Measurements from ENCODE around the gene TOR1AIP2.

Gene TOR1AIP2

DNA sequence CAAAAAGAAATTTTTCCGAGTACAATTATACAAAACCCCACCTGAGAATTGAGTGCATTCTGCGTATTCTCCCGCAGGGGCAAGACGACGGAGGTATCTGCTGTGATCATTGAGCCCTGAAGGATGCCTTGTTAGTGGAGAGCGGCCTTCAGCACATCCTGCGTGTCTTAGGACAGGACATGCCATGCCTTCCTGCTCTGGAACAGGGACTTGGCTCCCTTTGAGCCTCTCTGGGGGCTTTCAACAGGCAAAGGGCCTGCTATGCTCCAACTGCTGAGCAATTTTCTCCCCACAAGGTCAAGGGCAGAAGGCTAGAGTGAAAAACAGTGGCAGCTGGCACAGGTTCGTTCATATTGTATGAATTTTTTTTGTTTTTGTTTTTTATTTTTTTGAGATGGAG, 52.4 kb downstream of the TOR1AIP2 start:
- no peak for DNase-seq

DNA sequence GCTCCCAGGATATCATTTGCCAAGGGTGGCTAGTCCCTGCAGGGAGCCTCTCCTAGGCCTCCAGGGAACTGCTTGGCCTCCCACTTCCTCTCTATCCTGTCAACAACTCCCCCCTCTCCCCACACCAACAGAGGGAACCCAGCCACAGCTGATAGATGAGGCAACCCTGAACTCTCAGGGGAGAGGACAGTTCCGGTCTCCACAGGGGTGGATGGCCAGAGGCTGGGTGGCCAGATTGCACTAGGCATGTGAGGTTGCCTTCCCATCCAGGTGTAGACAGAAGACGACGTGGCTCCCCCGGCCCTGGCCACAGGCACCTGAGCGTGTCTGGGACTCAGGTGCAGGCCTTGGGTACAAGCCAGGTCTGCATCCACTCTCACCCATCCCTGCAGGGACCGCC, 53.3 kb downstream of the TOR1AIP2 start:
- peak; percentile 21 for DNase-seq

DNA sequence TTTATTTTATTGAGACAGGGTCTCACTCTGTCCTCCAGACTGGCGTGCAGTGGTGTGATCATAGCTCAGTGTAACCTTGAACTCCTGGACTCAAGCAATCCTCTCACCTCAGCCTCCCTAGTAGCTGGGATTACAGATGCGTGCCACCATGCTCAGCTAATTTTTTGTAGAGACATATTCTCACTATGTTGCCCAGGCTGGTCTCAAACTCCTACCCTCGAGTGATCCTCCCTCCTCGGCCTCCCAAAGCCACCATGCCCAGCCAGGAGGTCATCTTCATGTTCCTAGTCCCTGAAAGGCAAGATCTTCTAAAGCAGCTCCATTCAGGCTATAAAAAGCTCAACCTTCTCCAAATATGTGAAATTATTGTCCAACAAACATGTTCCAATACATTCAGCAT, 53.9 kb downstream of the TOR1AIP2 start:
- no peak for DNase-seq

DNA sequence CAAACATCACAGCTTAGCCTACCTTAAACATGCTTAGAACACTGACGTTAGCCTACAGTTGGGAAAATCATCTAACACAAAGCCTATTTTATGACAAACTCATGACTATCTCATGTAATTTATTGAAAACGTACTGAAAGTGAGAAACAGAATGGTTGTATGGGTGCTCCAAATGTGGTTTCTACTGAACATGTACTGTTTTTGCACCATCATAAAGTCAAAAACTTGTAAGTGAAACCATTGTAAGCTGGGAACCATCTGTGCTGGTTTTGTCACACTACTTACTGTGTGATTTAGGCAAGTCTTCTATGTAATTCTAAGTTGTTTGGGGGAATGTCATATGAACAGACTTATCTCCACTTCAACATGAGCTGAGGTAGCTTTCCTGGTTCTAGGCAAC, 55.5 kb downstream of the TOR1AIP2 start:
- DNase-seq: no peak

DNA sequence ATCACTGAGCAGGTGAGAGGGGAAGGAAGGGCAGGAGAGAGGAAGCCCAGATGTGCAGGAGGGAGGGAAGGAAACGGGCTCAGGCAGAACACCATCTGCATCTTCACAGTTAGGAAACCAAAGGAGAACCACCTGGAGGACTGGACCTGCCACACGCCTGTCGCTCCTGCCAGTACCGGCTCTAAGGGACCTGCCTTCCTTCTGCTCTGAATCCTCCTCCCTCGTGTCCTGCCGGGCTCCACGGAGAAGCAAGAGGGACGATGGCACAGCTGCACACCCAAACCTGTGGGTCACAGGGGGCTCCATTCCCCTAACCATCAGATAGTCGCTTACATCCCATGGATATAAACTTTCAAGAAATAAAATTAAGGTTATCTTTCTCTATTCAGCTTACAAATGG, 56.1 kb downstream of the TOR1AIP2 start:
- no peak for DNase-seq

DNA sequence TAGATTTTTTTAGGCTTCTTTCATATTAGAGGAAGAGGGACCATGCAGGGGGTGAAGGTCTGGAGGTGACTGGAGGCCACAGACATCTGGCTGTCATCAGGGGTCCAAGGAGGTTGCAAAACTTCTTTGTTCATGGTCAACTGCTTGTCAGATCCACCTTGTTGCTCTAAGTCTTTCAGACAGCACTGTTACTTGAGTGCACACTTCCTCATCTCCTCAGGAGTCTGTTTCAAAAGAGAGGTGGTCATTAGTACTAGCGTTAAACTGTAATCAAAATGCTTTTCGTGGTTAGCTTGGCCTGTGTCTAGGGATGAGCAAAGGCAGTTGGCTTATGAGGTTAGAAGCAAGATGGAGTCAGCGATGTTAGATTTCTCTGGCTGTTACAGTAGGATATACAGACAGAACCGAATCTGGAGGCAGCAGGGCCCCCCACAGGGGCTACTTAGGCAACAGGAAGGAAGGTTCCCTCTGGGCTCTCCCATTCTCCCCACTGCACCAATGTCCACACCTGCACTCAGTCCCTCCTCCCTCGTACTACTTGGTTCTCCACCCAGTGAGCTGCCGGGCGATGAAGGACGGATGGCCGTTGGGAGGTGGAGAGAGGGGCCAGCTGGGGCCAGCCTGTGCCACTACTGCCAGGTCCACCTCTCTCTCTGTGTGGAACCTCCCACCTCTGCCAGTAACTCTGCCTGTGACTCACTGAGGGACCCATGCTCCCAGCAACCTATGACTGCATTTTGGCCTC, 57.2 kb downstream of the TOR1AIP2 start:
- DNase-seq: no peak

DNA sequence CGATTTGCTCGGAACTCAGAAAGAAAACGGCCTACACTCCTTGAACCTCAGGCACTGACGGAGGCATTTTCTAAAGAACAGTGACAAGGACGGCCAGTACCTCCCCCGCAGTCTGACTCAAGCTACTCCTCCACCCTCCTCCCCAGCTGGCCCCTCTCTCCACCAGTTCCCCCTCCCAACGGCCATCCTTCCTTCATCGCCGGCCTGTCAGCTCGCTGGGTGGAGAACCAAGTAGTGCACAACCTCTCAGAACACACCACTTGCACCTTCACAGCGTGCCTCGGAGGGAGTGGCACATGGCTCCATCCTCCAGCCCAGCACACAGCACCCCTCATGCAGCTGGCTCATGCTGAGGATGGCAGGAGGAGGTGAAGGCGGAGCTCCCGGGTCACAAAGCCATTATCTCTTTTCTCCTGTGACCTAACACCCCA, 58.8 kb downstream of the TOR1AIP2 start:
- DNase-seq: peak; percentile 61

DNA sequence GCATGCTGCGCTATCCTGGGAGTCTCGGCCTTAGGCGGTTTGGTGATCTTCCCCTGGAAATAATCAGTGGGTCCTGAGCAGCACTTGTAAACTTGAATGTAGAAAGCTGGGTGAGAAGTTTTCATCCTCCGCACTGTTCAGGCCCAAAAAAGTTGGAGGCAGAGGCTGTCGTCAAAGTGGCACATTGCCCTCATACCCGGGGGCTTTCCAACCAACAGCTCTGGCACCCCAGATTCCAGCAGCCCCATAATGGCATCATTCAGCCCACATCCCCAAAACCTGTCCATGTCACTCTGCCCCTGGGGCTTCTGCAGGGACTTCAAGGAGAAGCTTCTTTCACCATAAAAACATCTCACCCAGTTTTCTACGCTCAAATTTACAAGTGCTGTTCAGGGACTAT, 59.3 kb downstream of the TOR1AIP2 start:
- no peak for DNase-seq

DNA sequence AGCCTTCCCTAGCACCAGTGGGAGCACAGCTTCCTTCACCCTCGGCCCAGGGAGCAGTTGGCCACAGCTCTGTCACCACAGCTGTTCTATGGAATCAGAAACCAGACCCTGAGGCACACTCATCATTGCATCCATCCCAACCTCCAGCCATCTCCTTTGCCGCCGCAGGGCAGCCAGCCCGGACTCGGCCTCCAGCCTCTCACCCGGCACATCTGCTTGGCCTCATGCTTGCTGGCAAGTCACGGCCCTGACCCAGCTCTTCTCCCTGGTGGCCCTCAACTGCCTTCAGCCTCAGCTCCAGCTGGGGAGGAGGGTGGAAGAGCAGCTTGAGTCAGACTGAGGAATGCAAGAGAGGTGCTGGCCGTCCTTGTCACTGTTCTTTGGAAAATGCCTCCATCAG, 59.8 kb downstream of the TOR1AIP2 start:
- DNase-seq: no peak

DNA sequence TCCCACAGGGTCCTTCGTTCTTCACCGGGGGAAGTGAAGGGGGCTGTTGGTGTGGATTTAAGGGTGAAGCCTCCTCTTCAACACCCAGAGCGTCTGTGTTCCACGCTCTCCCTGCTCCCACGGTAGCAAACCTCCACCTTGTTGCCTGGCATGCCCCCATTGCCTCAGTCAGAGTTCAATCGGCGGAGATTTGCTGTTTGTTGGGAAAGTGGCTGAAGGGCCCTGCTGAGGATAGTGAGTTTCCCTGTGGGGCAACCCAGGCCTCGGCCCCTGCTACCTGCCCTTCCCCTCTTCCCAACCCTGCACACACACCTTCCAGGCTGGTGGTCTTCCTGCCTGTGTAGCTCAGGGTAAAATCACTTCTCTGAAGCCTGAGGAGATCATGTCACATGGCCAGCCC, 60.5 kb downstream of the TOR1AIP2 start:
- no peak for DNase-seq

DNA sequence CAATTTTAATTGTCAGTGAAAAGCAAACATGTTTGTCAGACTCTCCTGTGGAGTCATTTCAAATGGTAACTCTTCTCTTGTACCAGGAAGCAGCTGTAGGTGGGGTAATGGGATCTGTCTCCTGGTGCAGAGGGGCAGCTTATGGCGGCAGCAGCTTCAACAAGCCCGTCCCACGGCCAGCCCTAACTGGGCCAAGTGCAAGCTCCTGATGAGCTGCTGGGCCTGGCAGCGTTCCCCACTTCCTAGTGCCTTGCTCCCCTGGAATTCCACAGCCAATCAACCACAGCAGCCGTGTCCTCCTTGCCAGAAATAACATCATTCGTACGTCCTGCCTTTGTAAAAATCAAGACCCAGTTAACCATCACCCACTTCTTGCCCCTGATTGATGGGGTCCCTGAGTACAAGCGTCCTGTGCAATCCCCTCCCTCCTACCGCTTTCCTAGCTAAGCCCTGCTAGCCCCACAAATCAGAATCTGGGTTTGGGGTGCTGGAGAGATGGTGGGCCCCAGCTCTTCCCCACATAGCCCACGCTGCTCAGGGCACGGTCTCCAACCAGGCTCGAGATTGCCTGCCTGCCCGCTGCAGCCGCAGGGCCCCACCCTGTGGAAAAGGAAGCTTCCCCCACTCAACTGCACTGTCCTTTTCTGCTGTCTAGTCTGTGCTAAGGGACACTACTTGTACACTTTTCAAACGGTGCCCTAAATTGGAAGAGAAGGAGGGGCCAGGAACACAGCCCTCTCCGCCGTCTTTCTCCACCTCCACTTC, 61.2 kb downstream of the TOR1AIP2 start:
- no peak for DNase-seq

DNA sequence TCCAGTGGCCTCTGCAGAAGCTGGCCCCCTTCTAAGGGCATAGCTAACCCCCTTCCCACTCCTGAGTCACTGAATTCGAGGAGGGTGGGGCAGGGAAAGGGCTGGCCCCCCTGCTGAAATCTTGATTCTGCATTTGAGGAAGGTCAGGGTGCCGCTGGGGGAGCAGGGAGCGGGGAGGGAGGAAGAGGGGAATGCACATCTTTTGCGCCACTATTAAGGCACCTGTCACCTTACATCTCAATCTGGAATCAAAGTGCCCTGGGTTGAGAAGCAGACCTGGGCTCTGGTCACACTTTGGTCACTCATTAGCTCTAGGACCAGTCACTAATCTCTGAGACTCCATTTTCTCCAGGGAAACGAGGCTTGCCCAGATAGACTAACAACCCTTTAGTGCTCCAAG, 62.0 kb downstream of the TOR1AIP2 start:
- DNase-seq: no peak

DNA sequence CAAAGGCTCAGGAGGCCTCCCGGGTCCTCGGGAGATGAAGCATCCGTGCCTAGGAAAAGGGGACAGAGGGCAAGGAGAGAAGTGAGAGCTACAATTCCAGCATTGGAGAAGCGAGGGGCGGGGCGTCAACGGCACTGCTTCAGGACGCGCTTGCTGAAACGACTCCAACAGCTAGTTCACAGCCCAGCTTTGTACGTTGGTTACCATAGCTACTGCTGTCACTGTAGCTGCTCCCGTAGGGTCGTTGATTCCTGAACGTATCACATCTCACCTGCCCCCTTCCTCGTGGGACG, 63.1 kb downstream of the TOR1AIP2 start:
- no peak for DNase-seq

DNA sequence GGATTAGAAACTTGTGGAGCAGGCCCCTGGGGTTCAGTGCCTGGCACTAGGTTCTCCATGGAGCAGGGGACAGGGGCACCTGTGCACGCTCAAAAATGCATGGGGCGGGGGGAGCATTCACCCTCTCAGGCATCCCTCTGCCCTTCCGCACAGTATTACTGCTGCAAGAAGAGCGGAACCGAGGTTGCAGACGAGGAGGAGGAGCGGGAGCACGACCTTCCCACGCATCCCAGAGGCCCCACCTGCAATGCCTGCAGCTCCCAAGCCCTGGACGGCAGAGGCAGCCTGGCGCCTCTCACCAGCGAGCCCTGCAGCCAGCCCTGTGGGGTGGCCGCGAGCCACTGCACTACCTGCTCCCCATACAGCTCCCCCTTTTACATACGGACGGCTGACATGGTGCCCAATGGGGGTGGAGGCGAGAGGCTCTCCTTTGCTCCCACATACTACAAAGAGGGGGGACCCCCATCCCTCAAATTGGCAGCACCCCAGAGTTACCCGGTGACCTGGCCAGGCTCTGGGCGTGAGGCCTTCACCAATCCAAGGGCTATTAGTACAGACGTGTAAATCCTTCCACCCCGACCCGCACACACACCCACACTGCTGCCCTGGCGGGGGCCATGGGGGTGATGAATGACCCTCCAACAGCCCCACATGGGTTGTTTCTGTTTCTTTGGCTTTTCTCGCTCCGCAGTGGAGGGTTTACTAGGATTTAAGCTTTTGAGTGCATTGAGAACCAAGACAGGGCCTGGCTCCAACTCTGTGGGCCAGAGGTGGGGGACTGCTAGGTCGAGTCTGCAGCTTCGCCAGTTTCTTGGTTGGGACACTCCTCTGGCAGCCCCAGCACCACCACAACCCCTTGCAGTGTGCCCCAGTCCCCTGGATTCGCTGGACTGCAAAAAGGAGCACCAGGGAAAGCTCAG, 63.7 kb downstream of the TOR1AIP2 start:
- DNase-seq: no peak

DNA sequence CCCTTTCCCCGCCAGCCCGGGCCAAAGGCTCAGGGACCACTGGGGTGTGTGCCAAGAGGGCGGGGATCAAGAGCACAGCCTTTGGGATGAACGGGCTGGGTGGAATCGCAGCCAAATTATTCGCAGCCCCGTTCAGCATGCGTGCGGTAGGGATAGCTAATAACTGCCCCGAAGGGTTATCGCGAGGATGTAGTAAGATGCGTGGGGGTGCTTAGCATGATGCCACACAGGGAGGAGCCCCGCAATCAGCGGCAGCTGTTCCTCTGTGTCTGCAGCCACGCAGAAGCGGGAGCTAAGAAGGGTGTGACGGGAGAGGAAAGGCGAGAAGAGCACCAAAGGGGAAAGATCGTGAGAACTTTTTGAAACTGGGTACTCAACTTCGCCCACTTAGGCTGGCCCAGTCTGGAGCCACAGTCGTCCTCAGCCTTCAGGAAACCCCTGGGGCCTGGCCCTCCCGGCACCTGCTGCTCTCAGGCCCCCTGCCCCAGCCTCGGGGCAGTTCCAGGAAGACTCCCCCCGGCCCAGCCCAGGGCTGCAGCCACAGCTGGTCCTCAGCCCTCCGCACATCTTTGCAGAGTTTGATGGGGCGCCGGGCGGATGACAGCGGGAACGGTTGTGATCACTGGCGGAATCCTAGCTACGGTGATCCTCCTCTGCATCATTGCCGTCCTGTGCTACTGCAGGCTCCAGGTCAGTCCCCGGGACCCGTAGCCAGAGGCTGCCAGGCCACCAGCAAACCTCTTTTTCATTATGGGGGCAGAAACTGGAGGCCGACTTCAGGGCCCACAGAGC, 64.9 kb downstream of the TOR1AIP2 start:
- DNase-seq: no peak

DNA sequence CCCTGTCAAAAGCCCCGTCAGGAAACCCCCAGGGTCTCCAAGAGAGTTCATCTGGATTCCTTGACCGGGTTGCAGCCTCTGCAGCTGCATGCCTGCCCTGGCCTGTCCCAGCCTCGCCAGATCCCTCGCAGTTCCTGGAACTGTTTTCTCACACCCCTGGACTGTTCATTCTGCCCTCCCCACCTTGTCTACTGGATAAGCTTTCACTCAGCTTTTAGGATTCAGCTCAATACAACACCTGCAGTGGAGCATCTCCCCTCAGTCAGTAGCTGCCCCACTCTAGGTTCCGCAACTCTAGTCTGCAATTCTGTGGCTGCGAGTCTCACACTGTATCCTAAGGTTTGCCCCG, 67.3 kb downstream of the TOR1AIP2 start:
- DNase-seq: no peak

DNA sequence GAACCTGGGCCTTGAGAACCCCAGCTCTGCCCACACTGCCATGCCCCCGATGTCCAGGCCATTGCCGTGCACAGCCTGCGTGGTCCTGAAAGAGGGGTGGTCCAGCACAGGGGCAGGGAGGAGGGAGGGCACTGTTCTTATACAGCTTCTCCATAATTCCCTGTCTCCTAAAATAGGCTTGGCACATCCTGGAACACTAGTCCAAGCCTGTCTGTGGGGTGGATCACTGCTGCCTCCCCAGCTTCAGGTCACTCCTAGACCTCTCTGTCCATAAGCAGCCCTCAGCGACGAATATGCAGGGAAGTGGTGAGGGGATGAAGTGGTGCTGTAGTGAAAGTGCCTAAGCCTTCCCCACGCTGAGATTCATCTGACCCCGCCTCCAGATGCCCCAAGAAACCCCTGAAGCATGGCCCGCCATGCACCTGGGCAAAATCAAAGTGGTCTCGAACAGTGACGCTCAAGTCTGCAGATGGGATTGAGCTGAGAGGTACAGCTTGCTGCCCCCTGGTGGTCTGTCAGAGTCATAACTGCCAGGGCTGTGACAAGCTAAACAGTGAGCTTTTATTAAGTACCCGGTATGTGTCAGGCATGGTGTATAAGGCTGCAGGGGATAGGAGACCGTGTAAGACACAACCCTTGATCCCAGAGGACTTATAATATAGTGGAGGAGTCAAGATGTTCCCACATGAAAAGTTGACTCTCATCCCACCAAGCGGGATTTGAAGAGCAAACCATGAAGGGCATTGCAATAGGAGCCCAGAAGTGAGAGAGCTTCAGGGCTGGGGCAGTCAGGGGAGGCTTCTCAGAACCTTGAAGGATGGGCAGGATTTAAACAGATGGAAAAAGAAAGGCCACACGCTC, 67.9 kb downstream of the TOR1AIP2 start:
- peak; percentile 84 for DNase-seq

DNA sequence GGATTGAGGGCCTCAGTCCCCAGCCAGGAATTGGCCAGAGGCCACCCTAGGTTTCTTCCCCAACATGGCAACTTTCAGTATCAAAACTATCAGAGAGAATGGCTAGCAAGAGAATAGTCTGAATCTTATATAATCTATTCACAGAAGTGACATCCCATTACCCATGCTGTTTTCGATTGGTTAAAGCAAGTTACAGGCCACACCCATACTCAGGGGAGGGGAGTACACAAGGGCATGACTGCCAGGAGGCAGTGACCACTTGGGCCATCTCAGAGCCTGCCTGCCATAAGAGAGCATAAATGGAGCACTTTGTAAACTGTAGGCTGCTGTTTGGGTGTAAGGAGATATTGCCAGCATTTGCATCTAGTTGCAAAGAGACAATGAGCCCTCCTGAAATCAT, 69.1 kb downstream of the TOR1AIP2 start:
- DNase-seq: peak; percentile 52

DNA sequence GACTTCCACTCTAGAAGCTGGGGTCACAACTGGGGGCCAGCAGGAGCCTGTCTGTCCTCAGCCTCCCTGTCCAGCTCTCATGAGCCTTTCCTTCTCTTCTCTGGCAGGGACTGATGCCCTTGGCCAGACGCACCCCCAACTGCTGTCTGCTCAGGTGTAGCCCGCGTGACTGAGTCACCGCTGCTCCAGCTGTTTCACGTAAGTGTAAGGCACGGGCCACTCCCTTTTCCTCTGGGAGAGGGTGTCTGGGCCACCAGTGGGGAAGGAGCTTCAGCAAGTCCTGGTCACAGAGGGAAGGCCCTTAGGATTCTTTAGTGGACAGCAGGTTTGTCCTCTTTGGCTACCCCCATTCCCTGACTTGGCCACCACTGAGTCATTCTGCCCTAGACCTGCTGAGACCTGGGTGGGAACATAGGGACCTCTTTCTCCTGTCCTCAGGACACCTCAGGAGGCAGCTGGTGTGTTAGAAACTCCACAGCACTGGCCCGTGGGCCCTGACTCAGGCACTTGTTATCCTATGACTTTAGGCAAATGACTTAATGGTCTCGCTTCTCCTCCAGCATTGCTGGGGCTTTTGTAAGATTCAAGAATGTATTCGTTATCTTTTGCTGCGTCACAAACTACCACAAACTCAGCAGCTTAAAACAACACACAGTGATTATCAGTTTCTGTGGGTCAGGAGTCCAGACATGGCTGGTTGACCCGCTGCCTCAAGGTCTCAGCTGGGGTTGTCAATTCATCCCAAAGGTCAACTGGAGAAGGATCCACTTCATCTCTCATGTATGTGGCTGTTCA, 69.7 kb downstream of the TOR1AIP2 start:
- peak; percentile 81 for DNase-seq

DNA sequence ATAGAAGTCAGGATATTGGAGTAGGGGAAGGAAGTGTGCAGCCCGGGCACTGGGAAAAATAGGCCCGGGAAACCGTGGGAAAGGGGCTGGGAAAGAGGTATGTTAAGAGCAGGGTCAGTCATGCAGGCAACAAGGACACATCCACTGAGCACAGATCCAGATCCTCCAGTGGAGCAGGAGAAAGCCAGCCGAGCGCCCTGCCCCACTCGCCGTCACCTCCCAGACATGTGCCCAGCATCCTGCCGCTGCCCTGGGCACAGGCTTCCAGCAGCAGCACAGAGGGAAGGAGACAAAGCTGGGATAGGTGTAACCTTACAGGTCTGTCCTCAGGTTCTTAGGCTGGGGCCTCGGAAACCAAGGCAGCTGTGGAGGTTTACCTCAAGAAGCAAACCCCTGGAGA, 70.3 kb downstream of the TOR1AIP2 start:
- DNase-seq: no peak

DNA sequence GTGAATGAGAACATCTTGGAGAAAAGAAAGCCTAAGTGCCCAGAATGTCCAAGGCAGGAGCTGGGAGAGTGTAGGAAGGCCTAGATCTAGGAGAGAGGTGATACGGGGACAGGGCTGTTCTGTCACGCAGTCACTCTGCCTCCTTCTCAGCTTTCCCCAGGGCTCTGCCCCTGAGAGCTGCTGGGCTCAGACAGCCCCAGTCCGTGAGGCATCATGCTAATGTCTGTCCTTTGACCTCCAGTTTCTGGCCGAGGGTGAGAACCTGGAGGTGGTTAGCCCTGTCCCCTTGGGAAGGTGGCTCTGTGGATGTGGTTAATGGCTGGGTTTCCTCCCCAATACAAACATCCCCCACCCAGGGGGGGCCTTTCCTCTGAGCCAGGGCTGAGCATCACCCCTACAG, 71.3 kb downstream of the TOR1AIP2 start:
- DNase-seq: no peak
